IMR-90 (cell line): ENCODE measurements around the gene BTC. TPM values are rescaled to one million over a fixed set of nuclear protein-coding genes. Genes with fewer than 3 reads are reported as not detected.

Experiments
- ATAC-seq: fragments of 200-7000 bp; cut with Tn5 transposase; 2 replicates; pipeline ENCODE4 v1.9.1; 2020; ENCODE audit warnings: low read depth, mild to moderate bottlenecking, moderate library complexity
- BruUV-seq: library from RNA; stranded (reverse); fragments of 400-500 nt; replicated peaks from 2 replicates; lab custom pipeline; 2021; lab: Mats Ljungman, UMichigan
- CTCF ChIA-PET: fragments of 300-600 bp; formaldehyde crosslinking; extraction: SDS; loops from one replicate; lab custom pipeline; 2021; ENCODE audit warnings: antibody characterized with exemption; lab: Yijun Ruan, JAX
- POLR2A ChIA-PET: fragments of 300-600 bp; sonication (Branson Sonifier 250); formaldehyde crosslinking; loops from one replicate; lab custom pipeline; 2022; ENCODE audit warnings: antibody characterized with exemption; ENCODE audit not compliant: unreplicated experiment; lab: Charles Lee
- DNase-seq: peaks from one replicate; pipeline ENCODE4 v3.0.0; 2013
- H2AFZ ChIP-seq: replicated peaks from 2 replicates; pipeline ENCODE3; 2013; ENCODE audit warnings: low read length, mild to moderate bottlenecking; ENCODE audit not compliant: poor library complexity
- H2AK5ac ChIP-seq: 2 replicates; pipeline ENCODE4 v1.6.1; 2013; ENCODE audit warnings: low read depth, low read length, inconsistent platforms
- H2AK9ac ChIP-seq: replicated peaks from 2 replicates; pipeline ENCODE3; 2013; ENCODE audit warnings: mild to moderate bottlenecking, low read depth, low read length, moderate library complexity; ENCODE audit not compliant: poor library complexity
- H2BK120ac ChIP-seq: 2 replicates; pipeline ENCODE4 v1.6.1; 2013; ENCODE audit warnings: low read depth, low read length, inconsistent platforms
- H2BK15ac ChIP-seq: 3 replicates; pipeline ENCODE4 v1.6.1; 2013; ENCODE audit warnings: low read depth, low read length, inconsistent platforms
- H2BK20ac ChIP-seq: 2 replicates; pipeline ENCODE4 v1.6.1; 2013; ENCODE audit warnings: low read depth, mild to moderate bottlenecking, inconsistent platforms, low read length, moderate library complexity
- H2BK5ac ChIP-seq: 2 replicates; pipeline ENCODE4 v1.6.1; 2013; ENCODE audit warnings: mild to moderate bottlenecking, low read depth, low read length, inconsistent platforms; ENCODE audit not compliant: poor library complexity, severe bottlenecking
- H3K14ac ChIP-seq: replicated peaks from 2 replicates; pipeline ENCODE4 v1.6.1; 2013; ENCODE audit warnings: low read depth, low read length, inconsistent platforms
- H3K18ac ChIP-seq: 2 replicates; pipeline ENCODE4 v1.6.1; 2013; ENCODE audit warnings: low read depth, low read length, control low read depth
- H3K23ac ChIP-seq: 2 replicates; pipeline ENCODE4 v1.6.1; 2013; ENCODE audit warnings: low read depth, low read length, inconsistent platforms
- H3K27ac ChIP-seq: 2 replicates; pipeline ENCODE4 v1.5.1; 2013; ENCODE audit warnings: mild to moderate bottlenecking, control low read depth, low read length; ENCODE audit not compliant: insufficient read depth
- H3K27me3 ChIP-seq: 2 replicates; pipeline ENCODE4 v1.6.1; 2013; ENCODE audit warnings: low read length; ENCODE audit not compliant: control insufficient read depth, insufficient read depth
- H3K36me3 ChIP-seq: 2 replicates; pipeline ENCODE4 v1.6.1; 2013; ENCODE audit warnings: low read length, mixed read lengths; ENCODE audit not compliant: control insufficient read depth, insufficient read depth
- H3K4ac ChIP-seq: 2 replicates; pipeline ENCODE4 v1.6.1; 2013; ENCODE audit warnings: low read depth, low read length, inconsistent platforms
- H3K4me1 ChIP-seq: 2 replicates; pipeline ENCODE4 v1.6.1; 2013; ENCODE audit warnings: low read length, mixed read lengths; ENCODE audit not compliant: control insufficient read depth, insufficient read depth
- H3K4me2 ChIP-seq: 2 replicates; pipeline ENCODE4 v1.6.1; 2013; ENCODE audit warnings: low read depth, mild to moderate bottlenecking, control low read depth, low read length, moderate library complexity
- H3K4me3 ChIP-seq: 2 replicates; pipeline ENCODE4 v1.5.1; 2013; ENCODE audit warnings: low read depth, mild to moderate bottlenecking, control low read depth, low read length, moderate library complexity; ENCODE audit not compliant: insufficient read depth
- H3K56ac ChIP-seq: 2 replicates; pipeline ENCODE4 v1.6.1; 2013; ENCODE audit warnings: low read length, inconsistent platforms; ENCODE audit not compliant: insufficient read depth; ENCODE audit errors: extremely low read depth
- H3K79me1 ChIP-seq, 2 experiments: 2 replicates each; pipeline ENCODE4 v1.6.1; 2013; ENCODE audit warnings: low read length in 2 of 2, inconsistent platforms in 1 of 2, low read depth in 1 of 2
- H3K9ac ChIP-seq: 2 replicates; pipeline ENCODE4 v1.6.1; 2013; ENCODE audit warnings: low read depth, low read length, control low read depth
- H3K9me1 ChIP-seq: 2 replicates; pipeline ENCODE4 v1.6.1; 2013; ENCODE audit warnings: low read length, inconsistent platforms; ENCODE audit not compliant: insufficient read depth
- H3K9me3 ChIP-seq: 2 replicates; pipeline ENCODE4 v1.6.1; 2013; ENCODE audit warnings: low read length; ENCODE audit not compliant: control insufficient read depth, insufficient read depth
- H4K20me1 ChIP-seq: 2 replicates; pipeline ENCODE4 v1.6.1; 2013; ENCODE audit warnings: low read length, inconsistent platforms; ENCODE audit not compliant: insufficient read depth
- H4K5ac ChIP-seq: 2 replicates; pipeline ENCODE4 v1.6.1; 2013; ENCODE audit warnings: mild to moderate bottlenecking, low read depth, low read length, control low read depth
- H4K8ac ChIP-seq, 2 experiments: 2 replicates each; pipeline ENCODE4 v1.6.1; 2013; ENCODE audit warnings: low read depth in 2 of 2, low read length in 2 of 2, control low read depth in 1 of 2, inconsistent platforms in 1 of 2
- H4K91ac ChIP-seq: 2 replicates; pipeline ENCODE4 v1.6.1; 2013; ENCODE audit warnings: low read depth, low read length, inconsistent platforms; ENCODE audit not compliant: insufficient read depth
- BHLHE40 ChIP-seq: fragments of 150-350 bp; IDR thresholded peaks from 2 replicates; pipeline ENCODE4 v1.6.1; 2016; ENCODE audit warnings: mild to moderate bottlenecking, low read depth, low read length
- MAFK ChIP-seq: IDR thresholded peaks from 2 replicates; pipeline ENCODE4 v1.6.1; 2012; ENCODE audit warnings: low read depth, low read length, improper control_type of control experiment
- SMC3 ChIP-seq: fragments of 150-350 bp; IDR thresholded peaks from 2 replicates; pipeline ENCODE4 v1.6.1; 2016; ENCODE audit warnings: low read depth, mild to moderate bottlenecking, antibody characterized with exemption, low read length, moderate library complexity
- dilution Hi-C: fragments of 300-500 bp; cut with HindIII; formaldehyde crosslinking; loops from one replicate; pipeline ENCODE4 v1.14.3; 2018; ENCODE audit warnings: low sequenced_read_pairs; ENCODE audit not compliant: unreplicated experiment
- in situ Hi-C: fragments of 300-500 bp; cut with MboI; formaldehyde crosslinking; loops from 3 replicates; pipeline ENCODE4 v1.14.3; 2019; ENCODE audit warnings: low sequenced_read_pairs, inconsistent platforms, mixed read lengths
- intact Hi-C: fragments of 100-400 bp; cut with micrococcal nuclease; formaldehyde crosslinking; loops from 2 replicates; pipeline ENCODE4 v1.10.0; 2022
- polyA plus RNA-seq, 3 experiments: library from polyadenylated mRNA; depleted of rRNA; stranded (reverse); fragments of >200 nt; gene quantifications; 2 replicates each; pipeline ENCODE4 v1.2.3, GENCODE V29; 2012; ENCODE audit warnings: low replicate concordance in 1 of 3
- total RNA-seq: library from RNA; depleted of rRNA; stranded (reverse); fragments of >200 nt; gene quantifications from 2 replicates; pipeline ENCODE4 v1.2.3, GENCODE V29; 2012

Gene BTC
- total and polyA plus RNA-seq, 2 of the 4 experiments (the other 2 are of a cell fraction): not detected

GRCh38 chr4:74754218-74754617 lies 40.1 kb downstream of the BTC start:
- no peak overlapping the region for H3K56ac ChIP-seq
- dilution Hi-C loops: no loop called here
- CTCF ChIA-PET: no interaction called here

More at GRCh38 chr4:74754218-74754617, 40.1 kb downstream of the BTC start:
- DNase-seq (no peak), ATAC-seq (no peak)
- no peak overlapping the region for H2AK5ac ChIP-seq
- no peaks in the 10 kb centered on the region for H3K79me1 ChIP-seq
- H3K23ac ChIP-seq: no peak overlapping the region
- no peak overlapping the region for H4K91ac ChIP-seq
- H2BK5ac ChIP-seq: no peak overlapping the region
- H2AFZ ChIP-seq: no peak overlapping the region
- H2BK120ac ChIP-seq: no peak overlapping the region
- H3K27ac ChIP-seq: no peak overlapping the region
- H3K4me1 ChIP-seq: no peaks in the 10 kb centered on the region
- intact Hi-C loops (no loop called here), in situ Hi-C loops (no loop called here)
- H3K4me2 ChIP-seq: no peak overlapping the region
- no peak overlapping the region for H2BK15ac ChIP-seq
- POLR2A ChIA-PET: no interaction called here
- H3K9ac ChIP-seq: no peak overlapping the region
- H4K8ac ChIP-seq: no peak overlapping the region
- H3K27me3 ChIP-seq: peaks cover 7% of the 10 kb centered on the region
- no peak overlapping the region for H3K18ac ChIP-seq
- H2BK20ac ChIP-seq: no peak overlapping the region
- H2AK9ac ChIP-seq: no peak overlapping the region
- no peaks in the 10 kb centered on the region for H3K9me1 ChIP-seq
- TF ChIP-seq MAFK (no peak), SMC3 (no peak), BHLHE40 (no peak)
- H3K4ac ChIP-seq: no peak overlapping the region
- no peak overlapping the region for H3K4me3 ChIP-seq
- H3K36me3 ChIP-seq: no peaks in the 10 kb centered on the region
- H4K5ac ChIP-seq: no peak overlapping the region
- H3K9me3 ChIP-seq: no peaks in the 10 kb centered on the region
- no peak overlapping the region for H3K14ac ChIP-seq
- H4K20me1 ChIP-seq: no peaks in the 10 kb centered on the region
- no TSS peak for BruUV-seq
